T-helper 22 cell (primary cell): ENCODE data around the gene CALB2.
"Not testable (repeated sequence)": the region's sequence is repeated elsewhere in the genome, so short reads cannot be mapped to it uniquely, and the experiment has no call there.

Source experiments
- DNase-seq: peaks from one replicate; pipeline ENCODE4 v3.0.0-alpha.2; 2020; ENCODE audit warnings: low read depth

CALB2 gene, protein sequence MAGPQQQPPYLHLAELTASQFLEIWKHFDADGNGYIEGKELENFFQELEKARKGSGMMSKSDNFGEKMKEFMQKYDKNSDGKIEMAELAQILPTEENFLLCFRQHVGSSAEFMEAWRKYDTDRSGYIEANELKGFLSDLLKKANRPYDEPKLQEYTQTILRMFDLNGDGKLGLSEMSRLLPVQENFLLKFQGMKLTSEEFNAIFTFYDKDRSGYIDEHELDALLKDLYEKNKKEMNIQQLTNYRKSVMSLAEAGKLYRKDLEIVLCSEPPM

GRCh38 chr16:71358464-71358998, at the start of gene CALB2:
Gene CALB2, plus strand, starts transcription at chr16:71358723. Its CDS starts 70 bp downstream, at chr16:71358793.
- peak; percentile 23 for DNase-seq

DNA sequence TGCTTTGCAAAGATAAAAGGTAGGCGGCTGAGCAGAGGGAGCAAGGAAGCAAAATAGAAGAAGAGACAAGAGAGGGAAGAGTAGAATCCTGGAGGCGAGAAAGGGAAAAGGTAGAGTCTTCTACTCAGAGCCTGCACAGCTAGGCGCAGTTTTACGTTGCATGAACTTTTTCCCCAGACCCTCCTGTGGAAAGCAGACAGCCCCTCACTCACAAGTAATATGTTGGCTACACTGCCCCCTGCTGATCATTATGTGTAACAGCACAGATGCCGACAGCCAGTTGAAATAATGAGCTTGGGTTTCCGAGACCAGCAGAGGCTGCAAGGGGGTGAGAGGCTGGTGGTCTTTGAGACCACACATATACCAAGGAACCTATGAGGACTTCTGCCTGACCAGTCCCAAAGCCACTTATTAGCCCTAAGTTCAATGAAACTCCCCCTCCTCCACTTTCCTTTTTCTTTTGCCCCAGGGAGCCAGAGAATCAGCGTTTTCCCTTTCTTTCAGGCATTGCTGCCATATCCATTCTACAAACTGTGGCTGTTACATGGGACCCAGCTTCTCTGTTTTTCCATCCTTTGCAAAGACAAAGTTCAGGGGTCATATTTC, 46.9 kb upstream of the CALB2 start:
- DNase-seq: no peak

GRCh38 chr16:71313591-71313990, 44.9 kb upstream of the CALB2 start:
- DNase-seq: not testable (repeated sequence)

GRCh38 chr16:71315269-71315668, 43.3 kb upstream of the CALB2 start:
- no peak for DNase-seq

DNA sequence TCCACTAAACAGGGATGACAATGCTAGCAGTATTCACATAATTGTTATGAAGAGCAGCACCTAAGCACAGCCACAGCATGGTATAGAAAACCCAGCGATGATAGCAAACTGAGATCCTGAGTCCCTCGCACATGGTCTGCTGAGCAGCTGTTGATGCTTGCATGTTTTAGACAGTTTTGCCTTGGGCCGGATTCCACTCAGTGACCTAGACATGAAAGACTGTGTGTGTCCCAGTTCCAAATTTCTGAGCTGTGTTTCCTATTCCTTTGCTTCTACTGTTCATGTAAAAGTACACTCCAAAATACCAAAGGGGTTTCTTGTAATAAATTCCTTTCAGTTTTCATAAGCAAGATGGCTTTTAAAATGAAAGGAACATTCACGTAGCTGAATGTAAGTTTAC, 38.5 kb upstream of the CALB2 start:
- no peak for DNase-seq

- no peak for DNase-seq
Observed at GRCh38 chr16:71327720-71328119, 30.8 kb upstream of the CALB2 start.

DNA sequence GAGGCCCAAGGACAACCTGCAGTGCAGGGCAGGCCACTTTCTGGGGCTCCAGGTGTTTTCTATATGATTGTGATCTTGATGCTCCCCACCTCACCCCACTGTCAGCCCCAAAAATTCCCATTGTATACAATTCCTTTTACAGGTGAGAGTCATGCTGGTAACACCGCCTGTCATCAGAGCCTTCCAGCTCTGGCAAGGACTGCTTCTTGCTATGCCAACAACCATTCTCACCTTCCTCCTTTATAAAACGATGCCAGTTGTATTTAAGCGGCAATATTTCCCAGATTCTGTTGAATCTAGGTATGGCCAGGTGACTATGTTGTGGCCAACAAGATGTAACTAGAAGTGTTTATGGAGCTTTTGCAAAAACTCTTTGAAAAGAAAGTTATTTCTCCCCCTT, 30.4 kb upstream of the CALB2 start:
- no peak for DNase-seq

- DNase-seq: no peak
Observed at GRCh38 chr16:71337631-71338030, 20.9 kb upstream of the CALB2 start.

DNA sequence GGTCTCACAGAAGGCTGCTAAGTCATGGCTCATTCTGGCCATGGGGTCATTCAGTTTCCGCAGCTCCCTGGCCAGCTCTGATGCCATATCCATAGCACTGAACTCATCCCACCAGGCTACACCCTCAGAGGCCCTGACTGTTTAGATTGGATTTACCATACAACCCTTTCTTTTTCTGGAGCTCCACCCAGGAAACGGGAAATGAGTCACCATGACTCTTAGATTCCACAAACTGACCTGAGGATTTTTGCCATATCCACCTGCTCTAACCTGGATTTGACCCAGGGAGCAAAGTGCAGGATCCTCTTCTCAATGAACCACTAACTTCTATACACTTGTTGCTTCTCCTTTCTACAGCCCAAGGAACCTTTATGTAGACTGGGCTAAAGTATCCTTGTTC, 20.3 kb upstream of the CALB2 start:
- no peak for DNase-seq

DNA sequence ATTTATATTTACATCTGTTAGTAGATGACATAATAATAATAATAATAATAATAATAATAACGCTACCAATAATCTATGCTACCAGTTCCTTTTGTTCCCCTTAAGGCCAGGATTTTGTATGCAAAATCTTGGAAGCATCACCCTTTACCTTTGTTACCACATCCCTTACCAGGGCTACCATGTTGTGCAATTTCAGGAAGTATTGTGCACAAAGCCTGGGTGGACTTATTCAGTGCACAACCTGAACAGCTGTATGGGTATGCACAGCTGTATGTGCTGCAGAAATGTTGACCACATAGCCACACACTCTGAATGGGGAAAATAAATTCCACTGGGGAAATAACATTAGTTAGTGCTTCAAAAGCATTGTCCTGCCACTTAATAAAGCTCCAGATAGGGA, 19.9 kb upstream of the CALB2 start:
- no peak for DNase-seq

GRCh38 chr16:71339236-71340171, 19.0 kb upstream of the CALB2 start:
- DNase-seq: no peak

- DNase-seq: no peak
Observed at GRCh38 chr16:71340406-71340805, 18.1 kb upstream of the CALB2 start.

DNA sequence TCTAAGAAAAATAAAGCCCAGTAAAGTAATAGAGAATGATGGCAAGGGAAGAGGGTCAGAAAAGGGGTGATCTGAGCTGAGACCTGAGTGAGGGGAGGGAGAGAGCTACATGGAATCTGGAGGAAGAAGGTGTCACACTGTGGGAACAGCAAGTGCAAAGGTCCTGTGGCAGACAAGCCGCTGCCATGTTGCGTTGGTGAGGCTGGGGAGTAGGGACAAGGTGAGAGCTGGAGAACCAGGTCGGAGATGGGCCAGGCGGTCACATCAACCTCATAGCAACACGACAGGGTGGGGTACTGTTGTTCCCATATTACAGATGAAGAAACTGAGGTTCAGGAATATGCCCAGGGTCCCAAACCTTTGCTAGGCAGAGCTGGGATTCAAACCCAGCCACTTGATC, 16.6 kb upstream of the CALB2 start:
- no peak for DNase-seq

GRCh38 chr16:71343078-71343477, 15.4 kb upstream of the CALB2 start:
- DNase-seq: no peak

GRCh38 chr16:71344315-71344905, 14.1 kb upstream of the CALB2 start:
- DNase-seq: no peak

GRCh38 chr16:71345031-71345430, 13.5 kb upstream of the CALB2 start:
- DNase-seq: no peak

DNA sequence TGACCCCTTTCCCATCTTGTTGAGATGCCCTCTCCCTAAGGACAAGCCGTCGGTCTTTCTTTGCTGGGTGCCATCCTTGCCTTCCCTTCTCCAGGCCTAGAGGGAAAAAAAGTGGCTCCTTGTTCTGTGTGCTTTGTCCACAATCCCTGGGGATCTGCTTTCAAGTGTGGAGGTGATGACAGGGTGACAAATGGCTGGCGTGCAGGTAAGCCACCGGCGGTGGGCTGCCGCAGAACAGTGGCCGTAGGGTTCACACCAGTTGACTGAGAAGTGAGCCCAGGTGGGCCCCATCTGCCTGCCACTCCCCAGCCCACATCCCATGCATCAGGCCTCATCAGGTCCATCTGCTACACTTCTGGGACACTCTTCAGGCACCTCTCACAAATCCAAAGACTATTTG, 11.4 kb upstream of the CALB2 start:
- DNase-seq: no peak

GRCh38 chr16:71348262-71349085, 10.0 kb upstream of the CALB2 start:
- no peak for DNase-seq

DNA sequence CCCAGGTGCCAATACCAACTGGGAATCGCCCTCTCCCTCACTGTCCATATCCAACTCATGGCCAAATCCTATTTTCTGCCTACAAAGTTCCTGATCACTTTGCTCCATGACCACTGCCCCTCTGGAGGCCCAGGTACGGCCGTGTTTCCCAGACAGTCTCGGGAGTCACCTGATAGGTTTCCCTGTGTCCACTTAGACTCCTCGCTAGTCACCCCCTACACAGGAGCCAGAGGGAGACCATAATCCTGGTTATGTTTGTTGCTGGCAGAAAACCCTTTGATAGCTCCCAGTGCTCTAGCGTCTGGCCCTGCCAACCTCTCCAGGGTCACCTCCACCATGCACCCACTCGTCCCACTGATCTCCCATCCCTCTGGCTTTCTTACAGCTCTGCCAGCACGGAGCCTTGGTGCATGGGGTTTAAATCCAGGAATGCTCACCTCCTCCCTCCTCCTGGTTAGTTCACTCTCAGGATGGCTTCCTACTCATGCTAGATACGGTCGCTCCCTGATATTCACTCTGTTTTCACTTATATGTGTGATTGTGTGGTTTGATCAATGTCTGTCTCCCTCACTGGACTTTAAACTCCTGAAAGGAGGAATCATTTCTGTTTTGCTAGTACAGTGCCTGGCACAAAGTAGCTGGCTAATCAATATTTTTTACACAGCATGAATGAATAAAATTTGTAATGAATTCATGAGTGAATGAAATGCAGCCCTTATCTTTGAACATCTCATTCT, 7.5 kb upstream of the CALB2 start:
- DNase-seq: no peak

- no peak for DNase-seq
Observed at GRCh38 chr16:71351558-71351901, 7.0 kb upstream of the CALB2 start.

DNA sequence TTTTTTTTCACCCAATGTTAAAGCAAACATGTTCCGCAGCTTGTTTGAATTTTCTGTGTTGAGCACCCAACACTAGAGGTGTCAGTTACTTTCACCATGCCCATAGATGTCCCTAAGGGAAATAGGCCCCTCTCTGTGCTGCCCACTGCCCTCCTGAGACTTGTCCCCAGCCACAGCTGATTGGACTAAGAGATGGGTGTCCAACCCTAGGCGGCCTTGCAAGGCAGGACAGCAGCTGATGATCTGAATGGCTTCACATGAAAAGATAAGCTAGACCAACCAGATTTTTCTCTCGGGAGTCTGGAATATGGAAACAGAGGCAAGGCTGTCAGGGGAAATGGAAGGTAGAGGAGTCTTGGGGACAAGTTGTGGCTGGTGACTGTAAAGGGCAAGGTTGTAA, 6.1 kb upstream of the CALB2 start:
- DNase-seq: no peak
